Caco-2 (cell line): ENCODE results near the gene KCTD2. TPM values are rescaled to one million over a fixed set of nuclear protein-coding genes. Genes with fewer than 3 reads are reported as not detected.

Source experiments
- BruUV-seq: library from RNA; stranded (reverse); fragments of 400-500 nt; replicated peaks from 2 replicates; lab custom pipeline; 2021; lab: Mats Ljungman, UMichigan
- CTCF ChIA-PET: fragments of 300-600 bp; sonication (Branson Sonifier 250); formaldehyde crosslinking; loops from one replicate; lab custom pipeline; 2022; ENCODE audit warnings: antibody characterized with exemption; lab: Charles Lee
- POLR2A ChIA-PET: fragments of 300-600 bp; sonication (Branson Sonifier 250); formaldehyde crosslinking; loops from one replicate; lab custom pipeline; 2022; ENCODE audit warnings: antibody characterized with exemption; lab: Charles Lee
- DNase-seq, 2 experiments: peaks; one replicate each; pipeline versions ENCODE4 v3.0.0 to v3.0.0-alpha.2; 2020 to 2022
- H3K27me3 ChIP-seq: replicated peaks from 2 replicates; pipeline ENCODE4 v1.6.0; 2011; ENCODE audit warnings: low read length; ENCODE audit not compliant: control insufficient read depth, insufficient read depth
- H3K36me3 ChIP-seq: 2 replicates; pipeline ENCODE4 v1.5.1; 2011; ENCODE audit warnings: low read length; ENCODE audit not compliant: control insufficient read depth, insufficient read depth
- H3K4me1 ChIP-seq: fragments of 250-450 bp; sonication (Bioruptor Pico); 2 replicates; pipeline ENCODE4 v1.5.1; 2020; ENCODE audit warnings: mild to moderate bottlenecking
- H3K4me3 ChIP-seq: 2 replicates; pipeline ENCODE4 v1.5.1; 2011; ENCODE audit warnings: low read depth, mild to moderate bottlenecking, control low read depth, low read length
- H3K9me3 ChIP-seq: fragments of 250-450 bp; sonication (Bioruptor Pico); 2 replicates; pipeline ENCODE4 v1.5.1; 2020; ENCODE audit warnings: mild to moderate bottlenecking, moderate library complexity
- H3K27ac Mint-ChIP-seq: one replicate; pipeline ENCODE4 v1.8.0; 2022; ENCODE audit warnings: mixed read lengths; ENCODE audit not compliant: unreplicated experiment
- H3K27me3 Mint-ChIP-seq: one replicate; pipeline ENCODE4 v1.8.0; 2022; ENCODE audit warnings: mixed read lengths; ENCODE audit not compliant: insufficient read depth, unreplicated experiment
- H3K36me3 Mint-ChIP-seq: one replicate; pipeline ENCODE4 v1.8.0; 2022; ENCODE audit warnings: mild to moderate bottlenecking, mixed read lengths; ENCODE audit not compliant: insufficient read depth, unreplicated experiment
- H3K4me1 Mint-ChIP-seq: one replicate; pipeline ENCODE4 v1.8.0; 2022; ENCODE audit warnings: low read depth, mixed read lengths; ENCODE audit not compliant: unreplicated experiment
- H3K4me3 Mint-ChIP-seq: one replicate; pipeline ENCODE4 v1.8.0; 2022; ENCODE audit warnings: mild to moderate bottlenecking, moderate library complexity, mixed read lengths; ENCODE audit not compliant: unreplicated experiment
- H3K9me3 Mint-ChIP-seq: one replicate; pipeline ENCODE4 v1.8.0; 2022; ENCODE audit warnings: mixed read lengths; ENCODE audit not compliant: unreplicated experiment
- intact Hi-C: fragments of 100-400 bp; cut with micrococcal nuclease; formaldehyde crosslinking; loops from one replicate; pipeline ENCODE4 v1.10.0; 2022; ENCODE audit not compliant: unreplicated experiment
- total RNA-seq: library from RNA; stranded (reverse); gene quantifications from 2 replicates; pipeline ENCODE4 v1.2.3, GENCODE V29; 2022
- TF ChIP-seq, protein P1 (sequence below), 2 experiments: fragments of 200-600 bp in 1 of 2; IDR thresholded peaks; 1 replicate in 1 of 2; 2 replicates in 1 of 2; pipeline versions ENCODE4 v1.5.1 to v1.8.0; 2011 to 2022; ENCODE audit warnings: antibody characterized with exemption in 1 of 2, control low read depth in 1 of 2, inconsistent platforms in 1 of 2, low read depth in 1 of 2, low read length in 1 of 2, mild to moderate bottlenecking in 1 of 2, moderate library complexity in 1 of 2; ENCODE audit not compliant: insufficient read depth in 1 of 2, severe bottlenecking in 1 of 2, unreplicated experiment in 1 of 2

Gene KCTD2
- total RNA-seq, 1 experiment from 2014 or later, result 28.8 TPM

DNA sequence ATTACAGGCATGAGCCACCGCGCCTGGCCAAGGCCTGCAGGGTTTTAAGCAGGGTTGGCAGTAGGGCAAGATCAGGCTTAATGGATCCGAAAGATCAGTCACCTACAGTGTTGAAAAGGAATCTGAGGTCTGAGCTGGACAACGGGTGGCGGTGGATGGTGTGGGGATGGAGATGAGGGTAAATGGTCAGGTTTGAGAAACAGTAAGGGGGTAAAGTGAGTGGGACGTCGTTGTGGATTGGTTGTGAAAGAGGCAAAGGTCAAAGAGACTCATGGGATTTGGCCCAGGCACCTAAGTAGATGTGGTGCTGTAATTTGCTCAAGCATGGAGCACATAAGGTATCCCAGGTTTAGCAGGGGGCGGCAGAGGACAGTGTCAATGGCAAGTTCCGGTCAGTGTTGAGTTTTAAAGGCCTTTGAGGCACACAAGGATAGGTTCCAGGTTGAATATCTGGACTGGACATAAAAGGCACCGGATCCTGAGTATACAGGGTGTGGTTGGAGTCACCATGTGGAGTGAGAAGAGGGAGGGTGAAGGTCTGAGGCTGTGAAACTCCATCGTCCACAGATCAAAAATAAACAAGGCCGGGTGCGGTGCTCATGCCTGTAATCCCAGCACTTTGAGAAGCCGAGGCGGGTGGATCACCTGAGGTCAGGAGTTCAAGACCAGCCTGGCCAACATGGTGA, 39.6 kb downstream of the KCTD2 start:
- intact Hi-C loops, result loop anchor here (1.0 kb wide), 1 partner anchor 9 kb away; no protein-coding TSS in a partner anchor
- Mint-ChIP-seq H3K27me3 (no peaks in the 10 kb centered on the region), H3K9me3 (no peaks in the 10 kb centered on the region), H3K36me3 (peaks cover 25% of the 10 kb centered on the region), H3K4me1 (peaks cover 56% of the 10 kb centered on the region), H3K4me3 (peak overlapping the region; percentile 92), H3K27ac (peak overlapping the region; percentile 92)
- BruUV-seq, result TSS peak; percentile 82
- TF ChIP-seq, protein P1, sequence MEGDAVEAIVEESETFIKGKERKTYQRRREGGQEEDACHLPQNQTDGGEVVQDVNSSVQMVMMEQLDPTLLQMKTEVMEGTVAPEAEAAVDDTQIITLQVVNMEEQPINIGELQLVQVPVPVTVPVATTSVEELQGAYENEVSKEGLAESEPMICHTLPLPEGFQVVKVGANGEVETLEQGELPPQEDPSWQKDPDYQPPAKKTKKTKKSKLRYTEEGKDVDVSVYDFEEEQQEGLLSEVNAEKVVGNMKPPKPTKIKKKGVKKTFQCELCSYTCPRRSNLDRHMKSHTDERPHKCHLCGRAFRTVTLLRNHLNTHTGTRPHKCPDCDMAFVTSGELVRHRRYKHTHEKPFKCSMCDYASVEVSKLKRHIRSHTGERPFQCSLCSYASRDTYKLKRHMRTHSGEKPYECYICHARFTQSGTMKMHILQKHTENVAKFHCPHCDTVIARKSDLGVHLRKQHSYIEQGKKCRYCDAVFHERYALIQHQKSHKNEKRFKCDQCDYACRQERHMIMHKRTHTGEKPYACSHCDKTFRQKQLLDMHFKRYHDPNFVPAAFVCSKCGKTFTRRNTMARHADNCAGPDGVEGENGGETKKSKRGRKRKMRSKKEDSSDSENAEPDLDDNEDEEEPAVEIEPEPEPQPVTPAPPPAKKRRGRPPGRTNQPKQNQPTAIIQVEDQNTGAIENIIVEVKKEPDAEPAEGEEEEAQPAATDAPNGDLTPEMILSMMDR (IDR thresholded peaks at IDR 0.05; ENCODE audit: insufficient read depth in 1 of 2, low read depth in 1 of 2, low read length in 1 of 2, severe bottlenecking in 1 of 2, unreplicated experiment in 1 of 2), result peak in 1 of 2 experiments; percentile 19
- CTCF ChIA-PET, result interaction anchor here (1.5 to 2.0 kb wide), 2 partner anchors 17 to 20 kb away, joined by 3 to 10 read pairs; no protein-coding TSS in a partner anchor
- no peaks in the 10 kb centered on the region for H3K9me3 ChIP-seq
- POLR2A ChIA-PET, result interaction anchor here (0.7 to 2.7 kb wide), 6 partner anchors 8 to 48 kb away, joined by 6 to 45 read pairs (median 11); partner anchors contain the start of gene ARMC7
- DNase-seq, result peak in 1 of 2 experiments; percentile 38
- no peaks in the 10 kb centered on the region for H3K36me3 ChIP-seq
- peaks cover 44% of the 10 kb centered on the region for H3K4me1 ChIP-seq
- H3K27me3 ChIP-seq, result no peaks in the 10 kb centered on the region
- H3K4me3 ChIP-seq, result peak overlapping the region; percentile 74

DNA sequence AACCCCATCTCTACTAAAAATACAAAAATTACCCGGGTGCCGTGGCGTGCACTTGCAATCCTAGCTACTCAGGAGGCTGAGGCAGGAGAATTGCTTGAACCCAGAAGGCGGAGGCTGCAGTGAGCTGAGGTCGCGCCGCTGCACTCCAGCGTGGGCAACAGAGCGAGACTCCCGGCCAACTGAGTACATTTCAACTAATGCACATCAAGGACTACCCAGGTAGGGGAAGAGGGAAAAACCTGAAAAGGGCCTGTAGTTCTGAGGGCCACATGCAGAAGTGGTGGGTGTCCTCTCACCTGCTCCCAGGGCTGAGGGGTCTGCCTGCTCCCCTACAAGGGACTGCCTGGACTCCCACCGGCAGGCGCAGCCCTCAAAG, 40.1 kb downstream of the KCTD2 start:
- DNase-seq, result no peak
- Mint-ChIP-seq H3K27me3 (no peaks in the 10 kb centered on the region), H3K9me3 (no peaks in the 10 kb centered on the region), H3K27ac (peak overlapping the region; percentile 92), H3K4me3 (peak overlapping the region; percentile 92), H3K36me3 (peaks cover 29% of the 10 kb centered on the region), H3K4me1 (peaks cover 57% of the 10 kb centered on the region)
- H3K4me3 ChIP-seq, result peak overlapping the region; percentile 74
- TF ChIP-seq, protein P1 (IDR thresholded peaks at IDR 0.05; ENCODE audit: insufficient read depth in 1 of 2, low read depth in 1 of 2, low read length in 1 of 2, severe bottlenecking in 1 of 2, unreplicated experiment in 1 of 2), result no peak
- ChIA-PET CTCF (interaction anchor here (1.0 to 2.1 kb wide), 12 partner anchors 9 to 370 kb away, joined by 3 to 13 read pairs (median 6); partner anchors contain the start of genes MIF4GD and TMEM94), POLR2A (interaction anchor here (1.0 to 2.7 kb wide), 10 partner anchors 9 to 52 kb away, joined by 3 to 45 read pairs (median 10); partner anchors contain the start of genes ARMC7, ATP5PD, KCTD2 and NT5C)
- no TSS peak for BruUV-seq
- H3K9me3 ChIP-seq, result no peaks in the 10 kb centered on the region
- no peaks in the 10 kb centered on the region for H3K36me3 ChIP-seq
- peaks cover 48% of the 10 kb centered on the region for H3K4me1 ChIP-seq
- intact Hi-C loops, result loop anchor here (1.0 kb wide), 1 partner anchor 10 kb away; no protein-coding TSS in a partner anchor
- no peaks in the 10 kb centered on the region for H3K27me3 ChIP-seq
